ENCODE results near the gene MPI. TPM values are rescaled to one million over a fixed set of nuclear protein-coding genes. Genes with fewer than 3 reads are reported as not detected.
A peak's percentile ranks its signal among the peaks of the same experiment; 100 is the strongest.

Gene MPI
- total RNA-seq, 1 donor from 2014 or later, result 28.2 TPM

DNA sequence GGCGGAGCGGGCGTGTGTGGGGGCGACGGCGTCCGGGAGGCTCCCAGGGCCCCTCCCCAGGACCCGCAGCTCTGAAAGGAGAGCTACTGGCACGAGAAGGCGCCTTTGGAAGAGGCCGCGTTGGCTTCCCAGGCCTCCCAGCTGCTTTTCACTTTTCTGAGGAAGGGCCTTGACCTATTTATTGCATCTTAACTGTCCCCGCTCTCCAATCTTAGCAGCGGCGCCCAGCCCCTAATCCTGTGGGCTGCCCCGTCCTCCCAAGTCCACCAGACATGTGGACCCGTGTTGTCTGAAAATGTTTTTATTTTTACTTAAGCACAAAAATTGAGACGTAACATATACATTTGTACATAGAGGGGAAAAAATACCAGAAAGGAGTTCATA lies 46.4 kb upstream of the MPI start:
- Mint-ChIP-seq H3K27ac (ENCODE audit: unreplicated experiment) (peak overlapping the region; percentile 96), H3K4me1 (ENCODE audit: low read depth) (peaks cover 22% of the 10 kb centered on the region), H3K4me3 (ENCODE audit: unreplicated experiment) (peak overlapping the region; percentile 72), H3K36me3 (ENCODE audit: low read depth) (peaks cover 15% of the 10 kb centered on the region), H3K27me3 (ENCODE audit: low read depth) (no peaks in the 10 kb centered on the region), H3K9me3 (ENCODE audit: low read depth) (no peaks in the 10 kb centered on the region)
- DNase-seq (ENCODE audit: low spot score), result no peak
- TF ChIP-seq, protein P1, sequence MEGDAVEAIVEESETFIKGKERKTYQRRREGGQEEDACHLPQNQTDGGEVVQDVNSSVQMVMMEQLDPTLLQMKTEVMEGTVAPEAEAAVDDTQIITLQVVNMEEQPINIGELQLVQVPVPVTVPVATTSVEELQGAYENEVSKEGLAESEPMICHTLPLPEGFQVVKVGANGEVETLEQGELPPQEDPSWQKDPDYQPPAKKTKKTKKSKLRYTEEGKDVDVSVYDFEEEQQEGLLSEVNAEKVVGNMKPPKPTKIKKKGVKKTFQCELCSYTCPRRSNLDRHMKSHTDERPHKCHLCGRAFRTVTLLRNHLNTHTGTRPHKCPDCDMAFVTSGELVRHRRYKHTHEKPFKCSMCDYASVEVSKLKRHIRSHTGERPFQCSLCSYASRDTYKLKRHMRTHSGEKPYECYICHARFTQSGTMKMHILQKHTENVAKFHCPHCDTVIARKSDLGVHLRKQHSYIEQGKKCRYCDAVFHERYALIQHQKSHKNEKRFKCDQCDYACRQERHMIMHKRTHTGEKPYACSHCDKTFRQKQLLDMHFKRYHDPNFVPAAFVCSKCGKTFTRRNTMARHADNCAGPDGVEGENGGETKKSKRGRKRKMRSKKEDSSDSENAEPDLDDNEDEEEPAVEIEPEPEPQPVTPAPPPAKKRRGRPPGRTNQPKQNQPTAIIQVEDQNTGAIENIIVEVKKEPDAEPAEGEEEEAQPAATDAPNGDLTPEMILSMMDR (IDR thresholded peaks at IDR 0.05), result no peak

DNA sequence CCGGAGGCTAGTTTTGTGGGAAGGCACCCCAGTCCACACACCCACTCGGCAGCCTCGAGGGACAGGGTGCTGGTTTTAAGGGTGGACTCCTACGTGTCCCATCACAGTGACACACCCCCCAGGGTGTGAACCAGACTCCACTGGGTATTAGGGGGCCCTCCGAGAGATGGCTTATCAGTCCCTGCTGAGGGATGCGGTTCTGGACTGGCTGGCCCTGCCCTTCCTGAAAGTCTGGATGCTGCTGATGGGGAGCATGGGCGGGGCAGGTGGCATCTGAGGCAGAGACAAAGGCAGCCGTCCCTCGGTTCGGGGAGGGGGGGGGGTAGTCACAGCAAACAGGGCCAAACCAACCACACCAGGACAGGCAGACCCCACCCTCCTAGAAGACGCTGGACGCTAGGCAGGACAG lies 45.9 kb upstream of the MPI start:
- no peaks in the 10 kb centered on the region for H3K27me3 Mint-ChIP-seq (ENCODE audit: low read depth)
- H3K4me1 Mint-ChIP-seq (ENCODE audit: low read depth), result peaks cover 22% of the 10 kb centered on the region
- H3K27ac Mint-ChIP-seq (ENCODE audit: unreplicated experiment), result no peak overlapping the region
- TF ChIP-seq, protein P1 (IDR thresholded peaks at IDR 0.05), result no peak
- no peak for DNase-seq (ENCODE audit: low spot score)
- peaks cover 15% of the 10 kb centered on the region for H3K36me3 Mint-ChIP-seq (ENCODE audit: low read depth)
- H3K4me3 Mint-ChIP-seq (ENCODE audit: unreplicated experiment), result peak overlapping the region; percentile 72
- no peaks in the 10 kb centered on the region for H3K9me3 Mint-ChIP-seq (ENCODE audit: low read depth)

DNA sequence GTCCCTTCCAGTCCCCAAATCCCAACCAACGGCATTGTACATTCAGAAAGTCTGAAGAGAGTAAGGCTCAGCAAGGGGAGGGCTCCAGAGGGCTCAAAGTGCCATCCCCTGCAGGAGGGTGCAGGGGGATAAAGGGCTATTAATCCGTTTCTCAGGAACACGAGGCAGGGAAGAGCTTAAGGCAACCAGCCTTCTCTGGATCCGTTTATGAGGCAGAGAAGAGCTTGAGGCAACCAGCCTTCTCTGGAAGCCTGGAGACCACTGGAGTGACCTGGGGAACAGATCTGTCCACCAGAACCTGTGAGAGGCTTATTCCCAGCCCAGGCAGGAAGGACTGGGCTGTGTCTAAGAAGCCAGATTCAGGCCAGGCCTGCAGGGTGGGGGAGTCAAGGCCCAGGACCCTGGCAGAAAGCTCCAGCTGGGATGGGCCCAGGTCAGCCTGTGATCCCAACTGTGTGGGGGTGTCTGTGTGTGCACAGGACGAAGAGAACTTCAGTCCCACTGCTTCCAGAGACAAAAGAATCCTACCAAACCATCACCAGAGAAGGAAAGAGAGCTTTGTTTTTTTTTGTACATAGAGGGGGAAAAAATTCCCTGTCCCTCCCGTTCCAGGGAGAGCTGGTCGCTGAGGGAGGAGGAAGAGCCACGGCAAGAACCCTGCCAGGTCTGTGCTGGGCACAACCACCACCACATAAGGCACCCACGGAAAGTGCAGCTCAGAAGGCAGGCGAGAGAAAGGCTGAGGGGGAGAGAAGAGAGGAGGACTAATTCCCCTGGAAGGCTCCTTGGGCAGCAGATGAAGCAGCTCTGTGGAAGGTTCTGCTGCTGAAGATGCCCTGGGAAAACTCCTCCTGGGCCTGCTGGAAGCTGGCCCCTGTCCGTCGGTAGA lies 45.3 kb upstream of the MPI start:
- Mint-ChIP-seq H3K27ac (ENCODE audit: unreplicated experiment) (no peak overlapping the region), H3K9me3 (ENCODE audit: low read depth) (no peaks in the 10 kb centered on the region), H3K4me1 (ENCODE audit: low read depth) (peaks cover 22% of the 10 kb centered on the region), H3K36me3 (ENCODE audit: low read depth) (peaks cover 18% of the 10 kb centered on the region), H3K4me3 (ENCODE audit: unreplicated experiment) (no peak overlapping the region), H3K27me3 (ENCODE audit: low read depth) (no peaks in the 10 kb centered on the region)
- DNase-seq (ENCODE audit: low spot score), result no peak
- TF ChIP-seq, protein P1 (IDR thresholded peaks at IDR 0.05), result no peak

DNA sequence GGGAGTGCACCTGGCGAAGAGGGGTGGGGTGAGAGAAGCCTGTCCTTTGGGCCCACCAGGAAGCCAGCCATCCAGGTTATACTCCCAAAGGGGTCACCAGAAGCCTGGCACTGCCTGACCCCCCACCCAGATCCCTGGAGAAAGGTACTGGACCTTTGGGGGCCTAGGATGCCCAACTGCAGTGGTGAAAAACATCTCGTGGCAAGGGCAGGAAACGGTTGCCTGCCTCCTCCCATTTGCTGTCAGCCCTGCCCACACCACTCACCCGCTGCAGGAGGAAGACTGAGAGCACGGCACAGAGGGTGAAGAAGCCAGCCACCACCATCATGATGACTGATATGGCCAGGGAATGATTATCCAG lies 44.7 kb upstream of the MPI start:
- no peak overlapping the region for H3K4me3 Mint-ChIP-seq (ENCODE audit: unreplicated experiment)
- H3K36me3 Mint-ChIP-seq (ENCODE audit: low read depth), result peaks cover 21% of the 10 kb centered on the region
- H3K27me3 Mint-ChIP-seq (ENCODE audit: low read depth), result no peaks in the 10 kb centered on the region
- no peaks in the 10 kb centered on the region for H3K9me3 Mint-ChIP-seq (ENCODE audit: low read depth)
- DNase-seq (ENCODE audit: low spot score), result no peak
- H3K27ac Mint-ChIP-seq (ENCODE audit: unreplicated experiment), result no peak overlapping the region
- TF ChIP-seq, protein P1 (IDR thresholded peaks at IDR 0.05), result no peak
- H3K4me1 Mint-ChIP-seq (ENCODE audit: low read depth), result peaks cover 22% of the 10 kb centered on the region

DNA sequence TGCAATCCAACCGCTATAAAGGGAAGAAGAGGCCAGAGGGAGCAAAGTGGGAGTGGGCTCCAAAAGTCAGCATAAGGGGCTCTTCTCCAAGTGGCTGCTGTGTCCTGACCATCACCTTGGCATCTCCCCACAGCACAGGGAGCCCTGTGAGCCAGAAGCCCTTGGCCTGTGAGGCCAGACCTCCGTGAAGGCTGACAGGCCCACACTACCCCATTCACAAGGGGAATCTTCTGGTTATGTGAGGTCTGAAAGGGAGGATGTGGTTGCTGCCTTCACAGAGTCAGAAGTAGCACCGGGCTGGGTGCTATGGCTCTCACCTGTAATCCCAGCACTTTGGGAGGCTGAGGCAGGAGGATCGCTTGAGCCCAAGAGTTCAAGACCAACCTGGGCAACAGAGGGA lies 44.3 kb upstream of the MPI start:
- Mint-ChIP-seq H3K27me3 (ENCODE audit: low read depth) (no peaks in the 10 kb centered on the region), H3K9me3 (ENCODE audit: low read depth) (no peaks in the 10 kb centered on the region), H3K4me1 (ENCODE audit: low read depth) (peaks cover 22% of the 10 kb centered on the region), H3K4me3 (ENCODE audit: unreplicated experiment) (no peak overlapping the region), H3K27ac (ENCODE audit: unreplicated experiment) (no peak overlapping the region), H3K36me3 (ENCODE audit: low read depth) (peaks cover 21% of the 10 kb centered on the region)
- DNase-seq (ENCODE audit: low spot score), result no peak
- TF ChIP-seq, protein P1 (IDR thresholded peaks at IDR 0.05), result no peak
